ENCODE results near the gene PTPRT. TPM values are rescaled to one million over a fixed set of nuclear protein-coding genes. Genes with fewer than 3 reads are reported as not detected.

Gene PTPRT
- total RNA-seq, 1 experiment from 2014 or later, result not detected

GRCh38 chr20:42634156-42634555 lies 555.5 kb downstream of the PTPRT start:
- POLR2A ChIA-PET (ENCODE audit: unreplicated experiment), result no interaction called here
- no TSS peak for BruUV-seq (replicated peaks)

GRCh38 chr20:42628683-42629082 lies 561.0 kb downstream of the PTPRT start:
- ATAC-seq, result no peak
- Histone ChIP-seq H3F3A (ENCODE audit: low read length, unreplicated experiment) (no peaks in the 10 kb centered on the region), H3K4me3 (ENCODE audit: low read length) (no peak overlapping the region), H3K79me2 (ENCODE audit: low read length) (no peaks in the 10 kb centered on the region), H3K9me3 (ENCODE audit: low read length) (peaks cover 36% of the 10 kb centered on the region), H3K9me2 (replicated peaks; ENCODE audit: low read length) (no peaks in the 10 kb centered on the region), H3K4me1 (ENCODE audit: insufficient read depth, low read length) (no peaks in the 10 kb centered on the region), H3K27me3 (ENCODE audit: low read length) (no peaks in the 10 kb centered on the region), H3K9ac (ENCODE audit: low read length) (no peak overlapping the region), H3K36me3 (ENCODE audit: low read depth, low read length) (no peaks in the 10 kb centered on the region), H3K4me2 (ENCODE audit: low read length) (no peak overlapping the region), H3K27ac (ENCODE audit: low read length) (no peak overlapping the region), H2AFZ (ENCODE audit: low read length) (no peak overlapping the region), H4K20me1 (ENCODE audit: low read length) (no peaks in the 10 kb centered on the region)
- CTCF ChIA-PET, result no interaction called here
- intact Hi-C loops (cut with micrococcal nuclease), result no loop called here
- TF ChIP-seq CTCF (conservative IDR thresholded peaks at IDR 0.05; ENCODE audit: low read depth, low read length), result no peak
- TF ChIP-seq EZH2phosphoT487 (IDR thresholded peaks at IDR 0.05; ENCODE audit: borderline replicate concordance, low read length), result no peak
- no peak for TF ChIP-seq EZH2 (IDR thresholded peaks at IDR 0.05; ENCODE audit: low read length, unreplicated experiment)
- no peak for DNase-seq
- POLR2A ChIA-PET (ENCODE audit: unreplicated experiment), result no interaction called here
- BruUV-seq (replicated peaks), result no TSS peak

More at GRCh38 chr20:42634156-42634555, 555.5 kb downstream of the PTPRT start:
- Histone ChIP-seq H3K27me3 (ENCODE audit: low read length) (no peaks in the 10 kb centered on the region), H3K79me2 (ENCODE audit: low read length) (no peaks in the 10 kb centered on the region), H3K9me2 (replicated peaks; ENCODE audit: low read length) (no peaks in the 10 kb centered on the region), H3K27ac (ENCODE audit: low read length) (no peak overlapping the region), H3F3A (ENCODE audit: low read length, unreplicated experiment) (no peaks in the 10 kb centered on the region), H2AFZ (ENCODE audit: low read length) (no peak overlapping the region), H3K4me1 (ENCODE audit: insufficient read depth, low read length) (no peaks in the 10 kb centered on the region), H3K4me3 (ENCODE audit: low read length) (no peak overlapping the region), H4K20me1 (ENCODE audit: low read length) (no peaks in the 10 kb centered on the region), H3K4me2 (ENCODE audit: low read length) (no peak overlapping the region), H3K9me3 (ENCODE audit: low read length) (peaks cover 43% of the 10 kb centered on the region), H3K9ac (ENCODE audit: low read length) (no peak overlapping the region), H3K36me3 (ENCODE audit: low read depth, low read length) (no peaks in the 10 kb centered on the region)
- DNase-seq, result no peak
- ATAC-seq, result no peak
- TF ChIP-seq EZH2phosphoT487 (IDR thresholded peaks at IDR 0.05; ENCODE audit: borderline replicate concordance, low read length) (no peak), CTCF (conservative IDR thresholded peaks at IDR 0.05; ENCODE audit: low read depth, low read length) (no peak), EZH2 (IDR thresholded peaks at IDR 0.05; ENCODE audit: low read length, unreplicated experiment) (no peak)
- intact Hi-C loops (cut with micrococcal nuclease), result no loop called here
- CTCF ChIA-PET, result no interaction called here

- ChIA-PET CTCF (no interaction called here), POLR2A (ENCODE audit: unreplicated experiment) (no interaction called here)
- H3F3A ChIP-seq (ENCODE audit: low read length, unreplicated experiment), result no peaks in the 10 kb centered on the region
- no peaks in the 10 kb centered on the region for H3K9me2 ChIP-seq (replicated peaks; ENCODE audit: low read length)
- no peaks in the 10 kb centered on the region for H3K79me2 ChIP-seq (ENCODE audit: low read length)
- DNase-seq, result no peak
- intact Hi-C loops (cut with micrococcal nuclease), result no loop called here
- H3K4me3 ChIP-seq (ENCODE audit: low read length), result no peak overlapping the region
- H3K27ac ChIP-seq (ENCODE audit: low read length), result no peak overlapping the region
- no TSS peak for BruUV-seq (replicated peaks)
- H3K4me1 ChIP-seq (ENCODE audit: insufficient read depth, low read length), result no peaks in the 10 kb centered on the region
- H4K20me1 ChIP-seq (ENCODE audit: low read length), result no peaks in the 10 kb centered on the region
- TF ChIP-seq CTCF (conservative IDR thresholded peaks at IDR 0.05; ENCODE audit: low read depth, low read length), result no peak
- no peak for TF ChIP-seq EZH2 (IDR thresholded peaks at IDR 0.05; ENCODE audit: low read length, unreplicated experiment)
- no peak for TF ChIP-seq EZH2phosphoT487 (IDR thresholded peaks at IDR 0.05; ENCODE audit: borderline replicate concordance, low read length)
- H3K27me3 ChIP-seq (ENCODE audit: low read length), result no peaks in the 10 kb centered on the region
- no peaks in the 10 kb centered on the region for H3K36me3 ChIP-seq (ENCODE audit: low read depth, low read length)
- H3K4me2 ChIP-seq (ENCODE audit: low read length), result no peak overlapping the region
- no peak overlapping the region for H2AFZ ChIP-seq (ENCODE audit: low read length)
- ATAC-seq, result no peak
- H3K9ac ChIP-seq (ENCODE audit: low read length), result no peak overlapping the region
- peaks cover 17% of the 10 kb centered on the region for H3K9me3 ChIP-seq (ENCODE audit: low read length)
Observed at GRCh38 chr20:42613076-42613475, 576.6 kb downstream of the PTPRT start.

All from PC-3 (cell line).